Measurements from ENCODE around the gene LRRTM2. TPM values are rescaled to one million over a fixed set of nuclear protein-coding genes. Genes with fewer than 3 reads are reported as not detected.

Gene LRRTM2
- total RNA-seq, 1 donor from 2014 or later: 1.2 TPM

DNA sequence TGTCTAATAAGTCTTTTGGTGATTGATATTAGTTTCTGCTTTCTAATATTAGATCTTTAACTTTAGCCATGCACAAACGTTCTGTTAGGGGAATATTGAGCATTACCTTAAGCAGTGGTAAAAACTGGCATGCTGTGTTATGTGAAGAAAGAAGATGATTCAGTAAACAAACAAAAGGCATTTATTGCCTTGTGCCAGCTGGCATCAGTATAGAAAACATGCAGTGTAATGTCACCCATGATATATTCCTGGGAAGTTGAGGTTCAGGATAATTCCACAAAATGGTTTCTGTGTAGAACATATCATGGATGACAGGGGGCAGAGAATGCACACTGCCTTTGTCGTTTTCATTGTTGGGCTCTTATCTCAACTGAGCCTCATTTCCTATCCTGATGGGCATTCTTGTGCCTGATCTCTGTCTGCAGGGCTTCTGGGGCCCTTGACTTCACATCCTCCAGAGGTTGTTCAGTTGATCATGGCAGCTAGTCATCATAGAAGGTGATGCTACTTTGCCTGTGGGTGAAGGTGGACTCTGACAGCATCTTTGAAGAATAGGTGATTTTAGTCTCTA lies 24.2 kb downstream of the LRRTM2 start:
- no peak overlapping the region for H3K27ac ChIP-seq
- TF ChIP-seq POLR2A (IDR thresholded peaks at IDR 0.05): no peak
- no peak for TF ChIP-seq POLR2AphosphoS5 (IDR thresholded peaks at IDR 0.05; ENCODE audit: insufficient read depth in 1 of 2, low read depth in 1 of 2)
- TF ChIP-seq, protein P1, sequence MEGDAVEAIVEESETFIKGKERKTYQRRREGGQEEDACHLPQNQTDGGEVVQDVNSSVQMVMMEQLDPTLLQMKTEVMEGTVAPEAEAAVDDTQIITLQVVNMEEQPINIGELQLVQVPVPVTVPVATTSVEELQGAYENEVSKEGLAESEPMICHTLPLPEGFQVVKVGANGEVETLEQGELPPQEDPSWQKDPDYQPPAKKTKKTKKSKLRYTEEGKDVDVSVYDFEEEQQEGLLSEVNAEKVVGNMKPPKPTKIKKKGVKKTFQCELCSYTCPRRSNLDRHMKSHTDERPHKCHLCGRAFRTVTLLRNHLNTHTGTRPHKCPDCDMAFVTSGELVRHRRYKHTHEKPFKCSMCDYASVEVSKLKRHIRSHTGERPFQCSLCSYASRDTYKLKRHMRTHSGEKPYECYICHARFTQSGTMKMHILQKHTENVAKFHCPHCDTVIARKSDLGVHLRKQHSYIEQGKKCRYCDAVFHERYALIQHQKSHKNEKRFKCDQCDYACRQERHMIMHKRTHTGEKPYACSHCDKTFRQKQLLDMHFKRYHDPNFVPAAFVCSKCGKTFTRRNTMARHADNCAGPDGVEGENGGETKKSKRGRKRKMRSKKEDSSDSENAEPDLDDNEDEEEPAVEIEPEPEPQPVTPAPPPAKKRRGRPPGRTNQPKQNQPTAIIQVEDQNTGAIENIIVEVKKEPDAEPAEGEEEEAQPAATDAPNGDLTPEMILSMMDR (IDR thresholded peaks at IDR 0.05): no peak
- intact Hi-C loops (cut with DNase I): no loop called here
- H3K36me3 ChIP-seq: no peaks in the 10 kb centered on the region
- H3K4me1 ChIP-seq: peaks cover 75% of the 10 kb centered on the region
- DNase-seq (ENCODE audit: extremely low spot score in 2 of 2): no peak
- H3K27me3 ChIP-seq: no peaks in the 10 kb centered on the region
- no peaks in the 10 kb centered on the region for H3K9me3 ChIP-seq
- no peak overlapping the region for H3K4me3 ChIP-seq

DNA sequence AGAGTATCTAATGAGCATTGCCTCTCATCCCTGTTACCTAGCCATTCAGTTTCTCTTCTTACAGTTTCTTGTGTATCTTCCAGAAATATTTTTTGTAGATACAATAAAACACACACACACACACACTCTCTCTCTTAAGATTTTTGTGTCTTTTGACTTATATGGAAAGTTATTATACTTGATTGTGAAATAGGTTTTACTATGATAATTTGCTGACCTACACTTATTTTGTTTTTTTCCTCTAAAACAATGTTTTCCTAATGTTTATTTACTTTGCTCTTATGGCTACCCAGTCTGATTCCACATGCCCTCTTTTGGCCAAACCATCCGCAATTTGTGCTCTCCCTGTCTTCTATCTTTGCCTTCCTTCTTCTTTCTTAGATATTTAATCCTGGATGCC lies 25.3 kb downstream of the LRRTM2 start:
- Histone ChIP-seq H3K4me1 (peaks cover 86% of the 10 kb centered on the region), H3K27me3 (no peaks in the 10 kb centered on the region), H3K9me3 (no peaks in the 10 kb centered on the region), H3K27ac (no peak overlapping the region), H3K36me3 (no peaks in the 10 kb centered on the region), H3K4me3 (no peak overlapping the region)
- TF ChIP-seq POLR2A (IDR thresholded peaks at IDR 0.05): no peak
- no peak for TF ChIP-seq POLR2AphosphoS5 (IDR thresholded peaks at IDR 0.05; ENCODE audit: insufficient read depth in 1 of 2, low read depth in 1 of 2)
- TF ChIP-seq, protein P1 (IDR thresholded peaks at IDR 0.05): no peak
- no peak for DNase-seq (ENCODE audit: extremely low spot score in 2 of 2)
- intact Hi-C loops (cut with DNase I): no loop called here

DNA sequence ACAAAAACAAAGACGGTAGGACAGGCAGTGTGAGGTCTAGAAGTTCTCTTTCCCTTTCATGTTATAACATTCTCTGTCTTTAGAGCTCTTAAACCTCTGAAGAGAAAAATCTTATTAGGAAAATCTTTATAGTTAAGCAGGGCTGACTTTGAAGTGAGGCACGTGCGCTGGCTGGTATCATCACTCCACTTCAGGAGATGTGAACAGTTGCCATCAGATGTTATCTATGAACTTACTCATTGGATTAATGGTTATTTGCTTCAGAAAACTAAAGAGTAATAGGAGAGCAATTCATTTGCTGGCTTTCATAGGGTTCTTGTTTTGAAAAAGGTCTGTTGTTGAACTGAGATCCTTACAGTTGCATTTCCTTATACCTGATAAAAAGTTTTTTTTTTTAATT lies 25.7 kb downstream of the LRRTM2 start:
- peaks cover 89% of the 10 kb centered on the region for H3K4me1 ChIP-seq
- H3K36me3 ChIP-seq: no peaks in the 10 kb centered on the region
- H3K27me3 ChIP-seq: no peaks in the 10 kb centered on the region
- no peak overlapping the region for H3K27ac ChIP-seq
- no peak overlapping the region for H3K4me3 ChIP-seq
- TF ChIP-seq, protein P1 (IDR thresholded peaks at IDR 0.05): no peak
- TF ChIP-seq POLR2A (IDR thresholded peaks at IDR 0.05) (no peak), POLR2AphosphoS5 (IDR thresholded peaks at IDR 0.05; ENCODE audit: insufficient read depth in 1 of 2, low read depth in 1 of 2) (no peak)
- no peak for DNase-seq (ENCODE audit: extremely low spot score in 2 of 2)
- intact Hi-C loops (cut with DNase I): no loop called here
- H3K9me3 ChIP-seq: no peaks in the 10 kb centered on the region

DNA sequence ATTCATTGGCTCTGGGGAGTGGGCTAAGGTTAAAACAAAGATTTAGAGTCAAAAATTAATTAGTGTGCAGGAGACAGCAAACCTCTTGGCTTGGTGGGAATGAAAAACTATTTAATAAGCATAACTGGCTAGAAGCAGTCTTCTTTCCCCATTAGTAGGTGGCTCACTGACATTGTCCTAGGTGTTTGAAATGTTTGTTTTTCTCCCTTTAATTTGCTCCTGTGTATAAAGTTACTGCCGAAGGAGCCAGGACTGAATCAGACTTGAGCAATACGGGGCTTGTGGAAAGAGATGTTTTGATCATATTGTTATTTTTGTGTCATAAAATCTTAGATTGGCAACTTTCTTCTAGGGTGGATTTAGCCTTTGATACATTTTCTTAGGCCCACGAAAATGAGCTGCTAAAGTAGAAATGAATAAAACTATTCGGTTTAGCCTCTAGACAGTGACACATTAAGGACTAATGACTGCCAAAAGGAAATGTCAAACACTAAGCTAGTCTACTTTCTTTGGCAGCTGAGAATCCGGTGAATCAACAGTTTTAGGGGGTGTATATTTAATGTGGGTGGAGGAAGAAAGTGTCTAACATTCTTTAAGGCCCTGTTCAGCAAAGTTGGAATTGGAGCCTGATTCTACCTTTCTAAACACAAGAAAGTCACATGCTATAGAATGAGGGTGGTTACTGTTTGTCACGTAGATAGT lies 30.2 kb downstream of the LRRTM2 start:
- intact Hi-C loops (cut with DNase I): no loop called here
- Histone ChIP-seq H3K4me1 (peaks cover 80% of the 10 kb centered on the region), H3K36me3 (no peaks in the 10 kb centered on the region), H3K27ac (peak overlapping the region; percentile 7), H3K4me3 (no peak overlapping the region), H3K27me3 (no peaks in the 10 kb centered on the region), H3K9me3 (no peaks in the 10 kb centered on the region)
- no peak for TF ChIP-seq POLR2A (IDR thresholded peaks at IDR 0.05)
- TF ChIP-seq, protein P1 (IDR thresholded peaks at IDR 0.05): no peak
- TF ChIP-seq POLR2AphosphoS5 (IDR thresholded peaks at IDR 0.05; ENCODE audit: insufficient read depth in 1 of 2, low read depth in 1 of 2): no peak
- DNase-seq (ENCODE audit: extremely low spot score in 2 of 2): no peak

DNA sequence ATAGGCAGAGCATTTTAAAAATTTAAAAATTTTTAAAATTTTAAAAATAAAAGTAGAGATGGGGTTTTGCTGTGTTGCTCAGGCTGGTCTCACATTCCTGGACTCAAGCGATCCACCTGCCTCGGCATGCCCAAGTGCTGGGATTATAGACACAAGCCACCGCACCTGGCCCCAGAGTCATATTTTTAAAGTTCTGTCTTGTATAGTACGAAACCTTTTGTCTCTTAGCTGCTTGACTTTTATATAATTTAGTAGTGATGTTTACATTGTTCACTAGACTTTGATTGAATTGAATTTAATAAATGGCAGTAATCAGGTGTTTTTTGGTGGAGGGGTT lies 31.0 kb downstream of the LRRTM2 start:
- no peak for TF ChIP-seq POLR2AphosphoS5 (IDR thresholded peaks at IDR 0.05; ENCODE audit: insufficient read depth in 1 of 2, low read depth in 1 of 2)
- TF ChIP-seq POLR2A (IDR thresholded peaks at IDR 0.05): no peak
- TF ChIP-seq, protein P1 (IDR thresholded peaks at IDR 0.05): no peak
- Histone ChIP-seq H3K27me3 (no peaks in the 10 kb centered on the region), H3K36me3 (no peaks in the 10 kb centered on the region), H3K4me3 (no peak overlapping the region), H3K9me3 (no peaks in the 10 kb centered on the region), H3K27ac (no peak overlapping the region), H3K4me1 (peaks cover 71% of the 10 kb centered on the region)
- intact Hi-C loops (cut with DNase I): no loop called here
- no peak for DNase-seq (ENCODE audit: extremely low spot score in 2 of 2)

All from vagina (tissue), 2 donors.